ENCODE data around the gene ZC3H12D. TPM values are rescaled to one million over a fixed set of nuclear protein-coding genes. Genes with fewer than 3 reads are reported as not detected.

Gene ZC3H12D
- total and polyA plus RNA-seq, 2 of the 13 experiments (the other 11 are each of a cell fraction or from before 2014, with no cell fraction given) = 1.2 to 2.7 TPM

GRCh38 chr6:149437212-149437611, 47.6 kb downstream of the ZC3H12D start:
- no peak for FAIRE-seq
- POLR2A ChIA-PET = no interaction called here
- TF ChIP-seq ZNF143 (CRISPR knock-in tag; IDR thresholded peaks at IDR 0.05) = no peak
- TF ChIP-seq, protein P1, sequence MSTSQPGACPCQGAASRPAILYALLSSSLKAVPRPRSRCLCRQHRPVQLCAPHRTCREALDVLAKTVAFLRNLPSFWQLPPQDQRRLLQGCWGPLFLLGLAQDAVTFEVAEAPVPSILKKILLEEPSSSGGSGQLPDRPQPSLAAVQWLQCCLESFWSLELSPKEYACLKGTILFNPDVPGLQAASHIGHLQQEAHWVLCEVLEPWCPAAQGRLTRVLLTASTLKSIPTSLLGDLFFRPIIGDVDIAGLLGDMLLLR (CRISPR knock-in tag; IDR thresholded peaks at IDR 0.05) = no peak
- no peak for TF ChIP-seq ZNF747 (CRISPR knock-in tag; IDR thresholded peaks at IDR 0.05; ENCODE audit: borderline replicate concordance)
- TF ChIP-seq SYNCRIP (IDR thresholded peaks at IDR 0.05; ENCODE audit: insufficient read depth, low read depth, low read length) = no peak

DNA sequence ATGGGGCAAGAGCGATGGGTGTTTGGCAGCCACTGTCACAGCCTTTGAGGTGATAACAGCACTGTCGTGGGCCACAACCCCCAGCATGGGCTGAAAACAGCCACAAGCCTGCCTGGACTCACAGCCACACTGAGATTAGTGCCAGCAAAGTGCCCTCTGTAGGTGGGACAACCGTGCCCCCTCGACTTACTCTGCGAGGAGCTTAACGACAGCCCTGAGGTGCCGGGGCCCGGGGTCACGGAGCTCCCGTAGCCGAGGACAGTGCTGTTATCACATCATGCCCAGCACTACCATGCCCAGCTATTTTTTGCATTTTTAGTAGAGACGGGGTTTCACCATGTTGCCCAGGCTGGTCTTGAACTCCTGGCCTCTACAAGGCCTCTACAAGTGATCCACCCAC, 48.2 kb downstream of the ZC3H12D start:
- Histone ChIP-seq H3K27me3 (ENCODE audit: control insufficient read depth in 1 of 2, insufficient read depth in 2 of 2, low read length in 2 of 2) (no peaks in the 10 kb centered on the region), H3K79me2 (ENCODE audit: insufficient read depth, low read length) (no peaks in the 10 kb centered on the region), H3K4me3 (replicated peaks in 1 of 3; ENCODE audit: insufficient read depth in 1 of 3, low read depth in 2 of 3, low read length in 3 of 3) (no peak overlapping the region), H3K36me3 (replicated peaks in 1 of 2; ENCODE audit: control insufficient read depth in 1 of 2, insufficient read depth in 2 of 2, low read length in 2 of 2) (no peaks in the 10 kb centered on the region), H4K20me1 (ENCODE audit: insufficient read depth, low read length) (no peaks in the 10 kb centered on the region), H3K9ac (ENCODE audit: insufficient read depth, low read depth, low read length) (no peak overlapping the region), H3K4me2 (ENCODE audit: low read depth, low read length) (no peak overlapping the region), H3K27ac (ENCODE audit: extremely low read length, insufficient read depth, low read length) (no peak overlapping the region), H2AFZ (ENCODE audit: low read length) (no peak overlapping the region), H3K4me1 (ENCODE audit: insufficient read depth, low read length) (peaks cover 23% of the 10 kb centered on the region), H3K9me3 (ENCODE audit: low read length) (no peaks in the 10 kb centered on the region)
- WGBS (ENCODE audit: low lambda C conversion rate) = 53% methylated on average over 5 of the region's 12 CpGs
- no peak for ATAC-seq
- CTCF ChIA-PET (ENCODE audit: low intra/inter-chr PET ratio, low total read pairs) = no interaction called here
- no peak for TF ChIP-seq ZNF780A (CRISPR knock-in tag; IDR thresholded peaks at IDR 0.05)
- TF ChIP-seq ARNT (IDR thresholded peaks at IDR 0.05) = no peak
- no peak for TF ChIP-seq ZSCAN12 (CRISPR knock-in tag; IDR thresholded peaks at IDR 0.05)
- no peak for TF ChIP-seq CREBL2 (CRISPR knock-in tag; IDR thresholded peaks at IDR 0.05; ENCODE audit: borderline replicate concordance)
- TF ChIP-seq HOMEZ (CRISPR knock-in tag; IDR thresholded peaks at IDR 0.05; ENCODE audit: low read depth) = no peak
- no peak for TF ChIP-seq ZNF737 (CRISPR knock-in tag; IDR thresholded peaks at IDR 0.05; ENCODE audit: borderline replicate concordance)
- no peak for TF ChIP-seq ARNT2 (CRISPR knock-in tag; IDR thresholded peaks at IDR 0.05; ENCODE audit: low read depth)
- BruUV-seq (replicated peaks) = no TSS peak
- intact Hi-C loops (cut with micrococcal nuclease; ENCODE audit: unreplicated experiment) = no loop called here
- no peak for FAIRE-seq
- DNase-seq (ENCODE audit: low spot score) = no peak
- POLR2A ChIA-PET = no interaction called here
- in situ Hi-C loops (cut with HindIII; ENCODE audit: extremely low pct_ligation_motif_present, low pct_unique_long_range_greater_than_20kb) = loop anchor here (10.0 kb wide), 1 partner anchor 862 kb away; no protein-coding TSS in a partner anchor

More at GRCh38 chr6:149437212-149437611, 47.6 kb downstream of the ZC3H12D start:
- H3K27me3 ChIP-seq (ENCODE audit: control insufficient read depth in 1 of 2, insufficient read depth in 2 of 2, low read length in 2 of 2) = no peaks in the 10 kb centered on the region
- WGBS (ENCODE audit: low lambda C conversion rate) = 65% methylated on average over 3 of the region's 3 CpGs
- H3K4me2 ChIP-seq (ENCODE audit: low read depth, low read length) = no peak overlapping the region
- H3K79me2 ChIP-seq (ENCODE audit: insufficient read depth, low read length) = no peaks in the 10 kb centered on the region
- in situ Hi-C loops (cut with HindIII; ENCODE audit: extremely low pct_ligation_motif_present, low pct_unique_long_range_greater_than_20kb) = loop anchor here (10.0 kb wide), 1 partner anchor 862 kb away; no protein-coding TSS in a partner anchor
- H3K9me3 ChIP-seq (ENCODE audit: low read length) = no peaks in the 10 kb centered on the region
- no peaks in the 10 kb centered on the region for H3K36me3 ChIP-seq (replicated peaks in 1 of 2; ENCODE audit: control insufficient read depth in 1 of 2, insufficient read depth in 2 of 2, low read length in 2 of 2)
- BruUV-seq (replicated peaks) = no TSS peak
- no peak overlapping the region for H3K9ac ChIP-seq (ENCODE audit: insufficient read depth, low read depth, low read length)
- H2AFZ ChIP-seq (ENCODE audit: low read length) = no peak overlapping the region
- no peak overlapping the region for H3K27ac ChIP-seq (ENCODE audit: extremely low read length, insufficient read depth, low read length)
- no peak for DNase-seq (ENCODE audit: low spot score)
- H3K4me1 ChIP-seq (ENCODE audit: insufficient read depth, low read length) = peaks cover 23% of the 10 kb centered on the region
- no peak for ATAC-seq
- no peaks in the 10 kb centered on the region for H4K20me1 ChIP-seq (ENCODE audit: insufficient read depth, low read length)
- no peak overlapping the region for H3K4me3 ChIP-seq (replicated peaks in 1 of 3; ENCODE audit: insufficient read depth in 1 of 3, low read depth in 2 of 3, low read length in 3 of 3)
- intact Hi-C loops (cut with micrococcal nuclease; ENCODE audit: unreplicated experiment) = no loop called here
- CTCF ChIA-PET (ENCODE audit: low intra/inter-chr PET ratio, low total read pairs) = no interaction called here

Data from HepG2 (cell line).